H9 (cell line): Measurements from ENCODE around the gene LOXHD1. TPM values are rescaled to one million over a fixed set of nuclear protein-coding genes. Genes with fewer than 3 reads are reported as not detected.

Source experiments
- DNase-seq: peaks from one replicate; pipeline ENCODE4 v3.0.0-alpha.2; 2017
- H2AFZ ChIP-seq: one replicate; pipeline ENCODE4 v1.6.1; 2013; ENCODE audit warnings: mild to moderate bottlenecking, low read length, control low read depth, moderate library complexity
- H2AK5ac ChIP-seq: 2 replicates; pipeline ENCODE4 v1.6.1; 2013; ENCODE audit warnings: low read length, control low read depth, mixed read lengths; ENCODE audit not compliant: insufficient read length
- H2BK120ac ChIP-seq: one replicate; pipeline ENCODE4 v1.6.1; 2013; ENCODE audit warnings: low read depth, mild to moderate bottlenecking, low read length, control low read depth, inconsistent platforms; ENCODE audit not compliant: poor library complexity, severe bottlenecking
- H2BK12ac ChIP-seq: 2 replicates; pipeline ENCODE4 v1.6.1; 2013; ENCODE audit warnings: low read length, control low read depth, mixed read lengths, low read depth; ENCODE audit not compliant: insufficient read length
- H2BK15ac ChIP-seq: 2 replicates; pipeline ENCODE4 v1.6.1; 2013; ENCODE audit warnings: low read depth, low read length, control low read depth
- H2BK20ac ChIP-seq: one replicate; pipeline ENCODE4 v1.6.1; 2013; ENCODE audit warnings: low read depth, mild to moderate bottlenecking, low read length, control low read depth, inconsistent platforms; ENCODE audit not compliant: poor library complexity, severe bottlenecking
- H2BK5ac ChIP-seq: 2 replicates; pipeline ENCODE4 v1.6.1; 2013; ENCODE audit warnings: low read length, control low read depth, mixed read lengths; ENCODE audit not compliant: insufficient read length
- H3K14ac ChIP-seq: 2 replicates; pipeline ENCODE4 v1.6.1; 2013; ENCODE audit warnings: low read length, control low read depth; ENCODE audit not compliant: insufficient read depth
- H3K18ac ChIP-seq: 2 replicates; pipeline ENCODE4 v1.6.1; 2013; ENCODE audit warnings: low read depth, mild to moderate bottlenecking, mixed read lengths, low read length, control low read depth; ENCODE audit not compliant: insufficient read length
- H3K23ac ChIP-seq: 2 replicates; pipeline ENCODE4 v1.6.1; 2013; ENCODE audit warnings: low read length, control low read depth, mixed read lengths, low read depth; ENCODE audit not compliant: insufficient read length
- H3K23me2 ChIP-seq: 2 replicates; pipeline ENCODE4 v1.6.1; 2013; ENCODE audit warnings: low read depth, mild to moderate bottlenecking, mixed read lengths, low read length, control low read depth; ENCODE audit not compliant: insufficient read length, poor library complexity, severe bottlenecking
- H3K27ac ChIP-seq: 2 replicates; pipeline ENCODE4 v1.5.1; 2013; ENCODE audit warnings: low read length, control low read depth, mixed read lengths, low read depth; ENCODE audit not compliant: insufficient read length
- H3K27me3 ChIP-seq: 2 replicates; pipeline ENCODE4 v1.6.1; 2013; ENCODE audit warnings: low read length, control low read depth, inconsistent platforms; ENCODE audit not compliant: insufficient read depth
- H3K4ac ChIP-seq: 2 replicates; pipeline ENCODE4 v1.6.1; 2013; ENCODE audit warnings: low read depth, mild to moderate bottlenecking, control low read depth, inconsistent platforms, low read length, moderate library complexity
- H3K4me1 ChIP-seq: 2 replicates; pipeline ENCODE4 v1.6.1; 2013; ENCODE audit warnings: low read length, control low read depth, inconsistent platforms; ENCODE audit not compliant: insufficient read depth
- H3K4me2 ChIP-seq: 2 replicates; pipeline ENCODE4 v1.6.1; 2013; ENCODE audit warnings: low read length, control low read depth, mixed read lengths; ENCODE audit not compliant: insufficient read length, insufficient read depth
- H3K56ac ChIP-seq: 2 replicates; pipeline ENCODE4 v1.6.1; 2013; ENCODE audit warnings: low read depth, mild to moderate bottlenecking, mixed read lengths, low read length, control low read depth; ENCODE audit not compliant: insufficient read length
- H3K79me1 ChIP-seq: 2 replicates; pipeline ENCODE4 v1.6.1; 2013; ENCODE audit warnings: low read depth, mild to moderate bottlenecking, moderate library complexity, low read length, control low read depth, inconsistent platforms; ENCODE audit not compliant: insufficient read depth, poor library complexity, severe bottlenecking
- H3K79me2 ChIP-seq: 2 replicates; pipeline ENCODE4 v1.6.1; 2013; ENCODE audit warnings: low read length, control low read depth, inconsistent platforms; ENCODE audit not compliant: insufficient read depth
- H3K9ac ChIP-seq: 2 replicates; pipeline ENCODE4 v1.6.1; 2013; ENCODE audit warnings: low read length, control low read depth, mixed read lengths; ENCODE audit not compliant: insufficient read length; ENCODE audit errors: extremely low read depth
- H3K9me3 ChIP-seq: one replicate; pipeline ENCODE4 v1.6.1; 2013; ENCODE audit warnings: low read depth, low read length, inconsistent platforms; ENCODE audit not compliant: control insufficient read depth
- H3T11ph ChIP-seq: one replicate; pipeline ENCODE4 v1.6.1; 2013; ENCODE audit warnings: mild to moderate bottlenecking, low read length, control low read depth, inconsistent platforms
- H4K20me1 ChIP-seq: one replicate; pipeline ENCODE4 v1.6.1; 2013; ENCODE audit not compliant: control insufficient read depth, insufficient read length, insufficient read depth
- H4K5ac ChIP-seq: 2 replicates; pipeline ENCODE4 v1.6.1; 2013; ENCODE audit warnings: low read depth, mild to moderate bottlenecking, mixed read lengths, low read length, control low read depth; ENCODE audit not compliant: insufficient read length
- H4K8ac ChIP-seq: replicated peaks from 2 replicates; pipeline ENCODE4 v1.6.1; 2013; ENCODE audit warnings: low read length, control low read depth, mixed read lengths, low read depth; ENCODE audit not compliant: insufficient read length
- H4K91ac ChIP-seq: 2 replicates; pipeline ENCODE4 v1.6.1; 2013; ENCODE audit warnings: low read depth, mild to moderate bottlenecking, moderate library complexity, mixed read lengths, low read length, control low read depth; ENCODE audit not compliant: insufficient read length
- H3K27ac Mint-ChIP-seq, 3 experiments: 2 replicates in 2 of 3; 3 replicates in 1 of 3; pipeline ENCODE4 v1.8.0; 2020 to 2021; ENCODE audit warnings: mixed read lengths in 3 of 3, mild to moderate bottlenecking in 1 of 3, moderate library complexity in 1 of 3
- H3K27me3 Mint-ChIP-seq: 2 replicates; pipeline ENCODE4 v1.8.0; 2021; ENCODE audit warnings: low read depth, mild to moderate bottlenecking, moderate library complexity, mixed read lengths
- H3K36me3 Mint-ChIP-seq, 3 experiments: 2 replicates in 2 of 3; 3 replicates in 1 of 3; pipeline ENCODE4 v1.8.0; 2020 to 2021; ENCODE audit warnings: low read depth in 3 of 3, mixed read lengths in 3 of 3; ENCODE audit not compliant: insufficient read depth in 1 of 3
- H3K4me1 Mint-ChIP-seq, 2 experiments: 2 replicates each; pipeline ENCODE4 v1.8.0; 2020; ENCODE audit warnings: mixed read lengths in 2 of 2
- H3K4me3 Mint-ChIP-seq, 2 experiments: 2 replicates in 1 of 2; 3 replicates in 1 of 2; pipeline ENCODE4 v1.8.0; 2020 to 2021; ENCODE audit warnings: mild to moderate bottlenecking in 2 of 2, mixed read lengths in 2 of 2, moderate library complexity in 1 of 2
- H3K9me3 Mint-ChIP-seq, 2 experiments: 2 replicates in 1 of 2; 3 replicates in 1 of 2; pipeline ENCODE4 v1.8.0; 2020; ENCODE audit warnings: mild to moderate bottlenecking in 2 of 2, mixed read lengths in 2 of 2, moderate library complexity in 1 of 2
- whole genome bisulfite sequencing: extraction: QIAGEN DNeasy Blood & Tissue Kit; methylation state at CpG from one replicate; pipeline ENCODE4 v1.1.7; 2013; ENCODE audit warnings: missing lambda C conversion rate, low lambda C conversion rate, mixed read lengths; ENCODE audit not compliant: insufficient read length; ENCODE audit errors: extremely low coverage; 5-methylcytosine and 5-hydroxymethylcytosine counted together
- long read RNA-seq: library from polyadenylated mRNA; unstranded; transcript quantifications from one replicate; pipeline ENCODE4 v2.0.0, GENCODE V29; 2020
- total RNA-seq: library from RNA; stranded (reverse); gene quantifications from 2 replicates; pipeline ENCODE4 v1.2.1, GENCODE V29; 2021
- TF ChIP-seq, protein P1 (sequence below): fragments of 200-600 bp; sonication (generic); conservative IDR thresholded peaks from 3 replicates; pipeline ENCODE4 v1.8.0; 2021; ENCODE audit warnings: antibody characterized with exemption, mild to moderate bottlenecking

LOXHD1 gene, protein sequence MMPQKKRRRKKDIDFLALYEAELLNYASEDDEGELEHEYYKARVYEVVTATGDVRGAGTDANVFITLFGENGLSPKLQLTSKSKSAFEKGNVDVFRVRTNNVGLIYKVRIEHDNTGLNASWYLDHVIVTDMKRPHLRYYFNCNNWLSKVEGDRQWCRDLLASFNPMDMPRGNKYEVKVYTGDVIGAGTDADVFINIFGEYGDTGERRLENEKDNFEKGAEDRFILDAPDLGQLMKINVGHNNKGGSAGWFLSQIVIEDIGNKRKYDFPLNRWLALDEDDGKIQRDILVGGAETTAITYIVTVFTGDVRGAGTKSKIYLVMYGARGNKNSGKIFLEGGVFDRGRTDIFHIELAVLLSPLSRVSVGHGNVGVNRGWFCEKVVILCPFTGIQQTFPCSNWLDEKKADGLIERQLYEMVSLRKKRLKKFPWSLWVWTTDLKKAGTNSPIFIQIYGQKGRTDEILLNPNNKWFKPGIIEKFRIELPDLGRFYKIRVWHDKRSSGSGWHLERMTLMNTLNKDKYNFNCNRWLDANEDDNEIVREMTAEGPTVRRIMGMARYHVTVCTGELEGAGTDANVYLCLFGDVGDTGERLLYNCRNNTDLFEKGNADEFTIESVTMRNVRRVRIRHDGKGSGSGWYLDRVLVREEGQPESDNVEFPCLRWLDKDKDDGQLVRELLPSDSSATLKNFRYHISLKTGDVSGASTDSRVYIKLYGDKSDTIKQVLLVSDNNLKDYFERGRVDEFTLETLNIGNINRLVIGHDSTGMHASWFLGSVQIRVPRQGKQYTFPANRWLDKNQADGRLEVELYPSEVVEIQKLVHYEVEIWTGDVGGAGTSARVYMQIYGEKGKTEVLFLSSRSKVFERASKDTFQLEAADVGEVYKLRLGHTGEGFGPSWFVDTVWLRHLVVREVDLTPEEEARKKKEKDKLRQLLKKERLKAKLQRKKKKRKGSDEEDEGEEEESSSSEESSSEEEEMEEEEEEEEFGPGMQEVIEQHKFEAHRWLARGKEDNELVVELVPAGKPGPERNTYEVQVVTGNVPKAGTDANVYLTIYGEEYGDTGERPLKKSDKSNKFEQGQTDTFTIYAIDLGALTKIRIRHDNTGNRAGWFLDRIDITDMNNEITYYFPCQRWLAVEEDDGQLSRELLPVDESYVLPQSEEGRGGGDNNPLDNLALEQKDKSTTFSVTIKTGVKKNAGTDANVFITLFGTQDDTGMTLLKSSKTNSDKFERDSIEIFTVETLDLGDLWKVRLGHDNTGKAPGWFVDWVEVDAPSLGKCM (N-terminal part only)
- 0.07 and 0.11 TPM in 2 replicates for total RNA-seq
- long read RNA-seq = 0 reads

DNA sequence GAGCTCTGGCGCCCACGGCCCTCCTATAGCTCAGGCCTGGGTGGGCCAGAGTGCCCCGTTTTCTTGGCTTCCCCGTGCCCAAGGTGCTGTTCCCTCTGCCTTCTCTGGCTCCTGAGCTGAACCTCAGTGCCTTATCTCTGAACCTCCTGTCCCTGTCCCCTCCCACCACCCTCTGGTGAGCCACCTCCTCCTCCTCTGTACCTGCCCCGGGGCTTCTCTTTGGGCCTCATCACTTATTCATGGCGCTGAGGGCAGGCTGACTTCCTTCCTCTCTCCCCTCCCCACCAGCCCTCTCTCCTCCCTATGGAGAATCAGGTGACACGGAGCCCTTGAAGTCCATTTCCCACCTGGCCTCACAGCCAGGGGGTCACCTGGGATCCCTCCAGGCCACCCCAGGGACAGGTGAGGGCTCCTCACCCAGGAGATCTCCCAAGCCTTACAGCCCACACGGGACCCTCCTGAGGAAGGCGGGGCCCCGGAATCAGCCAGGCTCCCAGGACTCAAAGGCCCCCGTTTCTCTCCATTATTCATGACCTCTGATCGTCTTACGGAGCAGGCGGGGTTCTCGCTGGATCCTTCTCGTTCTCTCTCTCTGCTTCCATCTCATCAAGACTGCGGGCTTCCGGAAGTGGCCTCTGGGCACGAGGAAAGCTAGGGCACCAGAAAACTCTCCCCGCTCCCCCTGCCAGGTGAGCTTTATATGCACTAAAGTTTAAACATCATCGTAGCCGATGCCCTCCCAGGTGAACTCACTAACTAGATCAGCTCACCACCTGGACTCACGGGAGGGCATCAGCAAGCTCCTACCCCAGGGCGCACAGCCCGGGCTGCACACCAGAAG is at the start of gene LOXHD1:
Gene LOXHD1, minus strand, starts transcription at position 106 of the 841 bp plus-strand sequence. CDS start 187 bp downstream, outside the sequence.
- Histone ChIP-seq H3K9me3 (no peaks in the 10 kb centered on the region), H3K23me2 (no peaks in the 10 kb centered on the region), H2BK20ac (peak within 1 kb of the TSS; percentile 46), H4K20me1 (no peaks in the 10 kb centered on the region), H3K9ac (no peak within 1 kb of the TSS), H2BK15ac (no peak within 1 kb of the TSS), H3K79me2 (no peaks in the 10 kb centered on the region), H3K23ac (no peak within 1 kb of the TSS), H3K4ac (no peak within 1 kb of the TSS), H2AK5ac (no peak within 1 kb of the TSS), H3K4me2 (no peak within 1 kb of the TSS), H3K27ac (no peak within 1 kb of the TSS), H3K18ac (no peak within 1 kb of the TSS), H4K8ac (no peak within 1 kb of the TSS), H3K79me1 (no peaks in the 10 kb centered on the region), H3T11ph (no peak within 1 kb of the TSS), H3K4me1 (no peaks in the 10 kb centered on the region), H4K5ac (no peak within 1 kb of the TSS), H3K14ac (peak within 1 kb of the TSS; percentile 37), H3K56ac (no peak within 1 kb of the TSS), H2BK120ac (no peak within 1 kb of the TSS), H2AFZ (peak within 1 kb of the TSS; percentile 81), H4K91ac (no peak within 1 kb of the TSS), H3K27me3 (no peaks in the 10 kb centered on the region), H2BK5ac (no peak within 1 kb of the TSS), H2BK12ac (no peak within 1 kb of the TSS)
- WGBS = no CpG with 5 or more reads among the region's 25 CpGs
- no peaks in the 10 kb centered on the region for H3K9me3 Mint-ChIP-seq
- no peaks in the 10 kb centered on the region; a peak in 1 of 7 replicates for H3K36me3 Mint-ChIP-seq
- peaks cover 4% of the 10 kb centered on the region for H3K27me3 Mint-ChIP-seq
- TF ChIP-seq, protein P1, sequence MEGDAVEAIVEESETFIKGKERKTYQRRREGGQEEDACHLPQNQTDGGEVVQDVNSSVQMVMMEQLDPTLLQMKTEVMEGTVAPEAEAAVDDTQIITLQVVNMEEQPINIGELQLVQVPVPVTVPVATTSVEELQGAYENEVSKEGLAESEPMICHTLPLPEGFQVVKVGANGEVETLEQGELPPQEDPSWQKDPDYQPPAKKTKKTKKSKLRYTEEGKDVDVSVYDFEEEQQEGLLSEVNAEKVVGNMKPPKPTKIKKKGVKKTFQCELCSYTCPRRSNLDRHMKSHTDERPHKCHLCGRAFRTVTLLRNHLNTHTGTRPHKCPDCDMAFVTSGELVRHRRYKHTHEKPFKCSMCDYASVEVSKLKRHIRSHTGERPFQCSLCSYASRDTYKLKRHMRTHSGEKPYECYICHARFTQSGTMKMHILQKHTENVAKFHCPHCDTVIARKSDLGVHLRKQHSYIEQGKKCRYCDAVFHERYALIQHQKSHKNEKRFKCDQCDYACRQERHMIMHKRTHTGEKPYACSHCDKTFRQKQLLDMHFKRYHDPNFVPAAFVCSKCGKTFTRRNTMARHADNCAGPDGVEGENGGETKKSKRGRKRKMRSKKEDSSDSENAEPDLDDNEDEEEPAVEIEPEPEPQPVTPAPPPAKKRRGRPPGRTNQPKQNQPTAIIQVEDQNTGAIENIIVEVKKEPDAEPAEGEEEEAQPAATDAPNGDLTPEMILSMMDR = no peak
- peak within 1 kb of the TSS in 1 of 2 experiments; percentile 24; a peak in 2 of 5 replicates for H3K4me3 Mint-ChIP-seq
- H3K27ac Mint-ChIP-seq = no peak within 1 kb of the TSS
- DNase-seq = peak; percentile 88
- H3K4me1 Mint-ChIP-seq = peaks cover 12 to 13% of the 10 kb centered on the region in 2 experiments
